HG02884 (cell line): ENCODE data around the gene SERPINA9.
"Not testable (repeated sequence)": the region's sequence is repeated elsewhere in the genome, so short reads cannot be mapped to it uniquely, and the experiment has no call there.

Experiments
- ATAC-seq: cut with Tn5 transposase; IDR thresholded peaks from one replicate; pipeline ENCODE4 v1.9.1; 2021; ENCODE audit warnings: mild to moderate bottlenecking, moderate library complexity; ENCODE audit not compliant: unreplicated experiment

Gene SERPINA9

DNA sequence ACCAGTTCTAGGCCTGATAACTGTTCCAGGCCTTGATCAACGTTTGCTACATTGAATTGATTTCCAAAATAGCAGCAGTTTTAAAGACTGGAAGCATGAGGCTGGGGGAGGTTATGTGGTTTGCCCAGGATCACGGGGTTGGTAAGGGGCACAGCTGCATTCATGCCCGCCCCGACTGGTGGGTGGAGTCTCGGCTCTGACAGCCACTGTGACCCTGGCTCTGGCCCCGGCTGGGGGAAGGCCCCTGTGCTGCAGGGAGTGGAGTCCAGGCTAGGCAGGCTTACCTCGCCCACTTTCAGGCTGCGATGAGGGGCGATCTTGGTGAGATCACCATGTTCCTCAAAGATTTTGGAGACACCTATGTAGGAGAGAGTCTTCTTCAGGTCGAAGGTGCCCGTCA is 13.3 kb upstream of the SERPINA9 start:
- no peak for ATAC-seq

DNA sequence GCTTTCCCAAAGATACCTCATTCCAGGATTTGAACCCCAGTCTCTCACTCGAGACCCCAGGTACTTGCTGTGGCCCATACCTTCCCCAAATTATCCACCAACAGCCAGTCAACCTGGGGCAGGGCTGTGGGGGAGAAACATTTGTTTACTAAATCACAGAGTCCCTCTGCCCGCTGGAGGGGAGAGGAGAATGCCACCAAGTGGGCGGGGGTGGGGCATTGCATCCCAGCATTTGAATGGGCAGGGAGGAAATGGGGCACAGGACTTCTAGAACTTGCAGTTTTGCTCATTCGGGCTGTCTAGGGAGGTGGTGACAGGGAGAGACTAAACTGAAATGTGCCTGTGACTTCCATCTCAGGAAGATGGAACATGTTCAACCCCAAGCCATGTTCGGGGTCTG is 10.9 kb upstream of the SERPINA9 start:
- no peak for ATAC-seq

DNA sequence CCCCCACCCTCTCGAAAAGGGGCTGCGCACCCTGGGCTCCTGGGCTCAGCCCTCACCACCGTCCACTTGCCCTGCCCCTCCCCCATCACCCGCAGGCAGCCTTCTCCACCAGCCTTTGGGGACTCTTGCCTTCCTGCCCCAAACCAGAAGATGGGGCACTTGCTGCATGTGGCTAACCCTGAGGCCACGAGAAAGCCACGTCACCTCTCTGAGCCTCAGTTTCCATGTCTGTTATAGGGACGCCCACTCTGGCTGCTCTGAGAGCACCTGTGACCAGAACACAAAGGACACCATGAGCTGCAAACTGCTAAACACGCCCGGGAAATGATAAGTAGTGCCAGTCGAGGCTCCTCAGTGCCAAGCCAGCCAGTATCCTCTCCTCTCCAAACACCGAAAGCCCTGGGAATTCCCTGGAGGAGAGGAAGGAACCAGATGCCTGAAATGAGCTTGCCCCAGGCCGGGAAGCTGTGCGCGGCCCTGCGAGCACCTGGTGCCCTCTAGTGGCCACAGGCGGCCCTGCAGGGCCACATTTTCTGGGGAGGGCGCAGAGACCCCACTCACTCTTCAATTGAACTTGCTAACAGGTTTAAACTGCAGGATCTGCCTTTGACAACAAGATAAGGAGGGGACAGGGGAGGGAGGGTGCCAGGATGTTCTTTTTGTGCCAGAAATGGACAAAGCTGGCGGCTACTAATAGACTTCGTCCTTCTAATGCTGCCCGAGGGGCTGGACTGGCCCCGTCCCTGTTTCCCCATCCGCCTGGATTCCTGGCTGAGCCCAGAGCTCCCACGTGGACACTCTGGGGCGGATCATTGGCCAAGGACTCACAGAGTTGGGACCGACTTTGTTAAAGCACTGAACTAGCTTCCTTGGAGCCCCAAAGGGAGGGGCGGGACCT is 10.2 kb upstream of the SERPINA9 start:
- ATAC-seq: no peak

DNA sequence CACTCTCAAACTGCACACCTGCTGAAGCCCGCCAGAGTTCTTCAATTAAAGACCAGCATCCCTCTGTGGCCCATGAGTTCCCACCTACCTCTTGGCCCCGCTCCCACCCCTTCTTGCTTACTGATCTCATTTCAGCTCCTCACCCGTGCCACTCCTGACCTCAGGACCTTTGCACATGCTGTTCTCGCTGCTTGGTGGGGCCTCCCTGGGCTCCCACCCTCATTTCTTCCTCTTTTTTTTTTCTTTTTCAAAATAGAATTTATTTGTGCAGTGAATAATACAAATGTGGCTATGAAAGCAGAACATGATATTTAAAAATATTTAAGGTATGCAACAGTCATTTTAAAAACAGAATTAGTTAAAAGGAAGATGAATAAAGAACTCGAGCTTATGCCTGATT is 8.5 kb upstream of the SERPINA9 start:
- no peak for ATAC-seq

DNA sequence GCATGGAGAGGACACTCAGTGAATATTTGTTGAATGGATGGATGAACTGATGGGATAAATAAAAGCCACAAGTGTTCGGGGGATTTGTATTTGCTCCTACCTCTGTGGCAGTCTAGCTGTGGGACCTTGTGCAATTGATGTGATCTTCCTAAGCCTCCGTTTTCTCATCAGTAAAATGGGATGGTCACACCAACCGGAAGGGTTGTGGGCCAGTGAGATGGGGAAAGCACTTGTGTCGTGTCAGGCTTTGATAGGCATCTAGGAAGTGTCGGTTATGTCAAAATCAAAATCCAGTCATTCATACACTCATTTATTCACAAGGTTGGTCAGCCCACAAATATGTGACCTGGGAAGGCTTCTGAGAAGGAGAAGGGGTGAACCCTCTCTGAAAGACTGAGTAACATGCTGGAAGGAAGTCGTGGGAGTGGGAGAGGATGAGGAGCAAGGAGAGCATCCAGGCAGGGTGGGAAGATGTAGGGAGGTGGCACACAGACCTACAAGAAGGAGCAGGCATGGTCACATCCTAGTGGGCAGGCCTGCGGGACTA is 7.8 kb upstream of the SERPINA9 start:
- no peak for ATAC-seq

DNA sequence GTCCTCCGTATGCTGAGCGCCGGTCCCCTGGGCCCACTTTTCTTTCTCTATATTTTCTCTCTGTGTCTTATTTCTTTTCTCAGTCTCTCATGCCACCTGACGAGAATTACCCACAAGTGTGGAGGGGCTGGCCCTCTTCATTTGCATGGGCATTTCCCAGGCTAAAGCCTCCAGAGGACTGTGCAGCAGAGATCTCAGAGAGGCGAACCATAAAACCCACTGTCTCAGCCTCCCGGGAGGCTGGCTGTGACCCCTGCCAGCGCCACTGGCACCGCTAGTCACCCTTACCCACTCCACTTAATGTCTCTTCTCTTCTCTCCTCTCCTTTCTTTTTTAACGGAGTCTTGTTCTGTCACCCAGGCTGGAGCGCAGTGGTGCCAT is 7.1 kb upstream of the SERPINA9 start:
- no peak for ATAC-seq

DNA sequence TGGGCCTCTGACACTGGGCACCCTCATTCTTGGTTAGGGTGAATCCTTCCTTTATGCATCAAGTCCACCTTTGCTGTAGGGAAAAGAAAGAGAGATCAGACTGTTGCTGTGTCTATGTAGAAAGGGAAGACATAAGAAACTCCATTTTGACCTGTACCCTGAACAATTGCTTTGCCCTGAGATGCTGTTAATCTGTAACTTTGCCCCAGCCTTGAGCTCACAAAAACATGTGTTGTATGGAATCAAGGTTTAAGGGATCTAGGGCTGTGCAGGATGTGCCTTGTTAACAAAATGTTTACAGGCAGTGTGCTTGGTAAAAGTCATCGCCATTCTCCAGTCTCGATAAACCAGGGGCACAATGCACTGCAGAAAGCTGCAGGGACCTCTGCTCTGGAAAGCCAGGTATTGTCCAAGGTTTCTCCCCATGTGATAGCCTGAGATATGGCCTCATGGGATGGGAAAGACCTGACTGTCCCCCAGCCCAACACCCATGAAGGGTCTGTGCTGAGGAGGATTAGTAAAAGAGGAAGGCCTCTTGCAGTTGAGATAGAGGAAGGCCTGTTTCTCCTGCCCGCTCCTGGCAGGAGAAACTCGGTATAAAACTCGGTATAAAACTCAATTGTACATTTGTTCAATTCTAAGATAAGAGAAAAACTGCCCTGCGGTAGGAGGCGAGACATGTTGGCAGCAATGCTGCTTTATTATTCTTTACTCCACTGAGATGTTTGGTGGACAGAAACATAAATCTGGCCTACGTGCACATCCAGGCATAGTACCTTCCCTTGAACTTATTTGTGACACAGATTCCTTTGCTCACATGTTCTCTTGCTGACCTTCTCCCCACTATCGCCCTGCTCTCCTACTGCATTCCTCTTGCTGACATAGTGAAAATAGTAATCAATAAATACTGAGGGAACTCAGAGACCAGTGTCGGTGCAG is 6.4 kb upstream of the SERPINA9 start:
- ATAC-seq: not testable (repeated sequence)

DNA sequence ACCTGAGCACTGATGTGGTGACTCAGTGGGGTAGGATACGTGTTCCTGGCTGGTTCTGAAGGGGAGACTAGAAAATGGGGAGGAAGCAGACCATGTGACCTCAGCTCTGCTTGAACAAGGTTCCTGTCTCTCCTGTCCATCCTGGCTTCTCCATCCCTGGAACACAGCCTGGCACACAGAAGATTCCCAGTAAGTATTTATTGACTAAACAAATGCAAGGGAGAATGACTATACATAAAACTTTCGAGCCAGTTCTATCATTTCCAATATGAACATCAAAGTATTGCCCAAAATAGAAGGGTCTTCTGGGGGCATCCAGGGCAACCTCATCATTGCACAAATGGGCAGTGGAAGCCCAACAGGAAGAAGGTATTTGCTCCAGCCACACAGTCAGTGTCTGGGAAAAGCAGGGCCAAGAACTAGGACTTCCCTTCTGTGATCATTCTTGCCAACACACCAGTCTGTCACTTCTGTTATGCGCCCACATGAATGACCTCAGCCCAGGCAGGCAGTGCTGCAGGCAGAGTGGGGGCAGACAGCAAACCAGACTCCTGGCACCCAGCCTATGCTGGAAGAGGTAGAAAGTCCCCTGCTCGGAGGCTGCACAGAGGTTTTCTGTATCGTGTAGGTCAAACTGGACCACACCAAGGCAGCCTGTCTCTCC is 5.6 kb upstream of the SERPINA9 start:
- no peak for ATAC-seq

DNA sequence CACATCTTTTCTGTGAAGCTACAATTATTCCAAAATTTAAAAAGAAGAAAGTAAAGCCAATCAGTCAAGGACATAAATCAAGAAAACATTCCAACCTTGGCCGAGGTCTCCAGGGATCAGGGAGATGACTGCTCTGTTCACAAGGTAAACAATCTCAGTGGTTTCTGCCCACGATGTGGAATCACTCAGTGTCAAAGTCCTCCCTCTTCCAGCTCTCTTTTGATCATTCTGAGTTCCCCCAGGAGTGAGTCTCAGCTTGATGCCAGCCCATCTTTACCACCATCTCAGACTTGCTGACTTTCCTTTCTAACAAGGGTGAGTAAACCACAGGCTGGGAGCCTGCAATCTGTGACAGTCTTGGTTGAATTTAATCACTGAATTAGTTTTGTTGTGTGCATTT is 4.8 kb upstream of the SERPINA9 start:
- no peak for ATAC-seq

DNA sequence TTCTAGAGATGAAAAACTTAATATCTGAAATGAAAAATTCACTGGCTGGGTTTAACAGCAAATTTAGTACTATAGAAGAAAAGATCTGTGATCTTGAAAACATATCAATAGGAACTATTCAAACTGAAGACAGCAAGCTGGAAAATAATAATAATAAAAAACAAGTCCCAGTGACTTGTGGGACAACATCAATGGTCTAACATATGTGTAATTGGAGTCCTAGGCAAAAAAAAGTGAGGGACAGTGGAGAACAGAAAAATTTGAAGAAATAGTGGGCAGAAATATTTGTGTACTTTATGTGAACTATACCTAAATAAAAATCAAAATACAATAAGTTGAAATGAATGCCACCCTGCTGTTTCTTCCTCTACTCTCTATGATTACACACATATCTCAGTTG is 2.4 kb upstream of the SERPINA9 start:
- ATAC-seq: no peak

DNA sequence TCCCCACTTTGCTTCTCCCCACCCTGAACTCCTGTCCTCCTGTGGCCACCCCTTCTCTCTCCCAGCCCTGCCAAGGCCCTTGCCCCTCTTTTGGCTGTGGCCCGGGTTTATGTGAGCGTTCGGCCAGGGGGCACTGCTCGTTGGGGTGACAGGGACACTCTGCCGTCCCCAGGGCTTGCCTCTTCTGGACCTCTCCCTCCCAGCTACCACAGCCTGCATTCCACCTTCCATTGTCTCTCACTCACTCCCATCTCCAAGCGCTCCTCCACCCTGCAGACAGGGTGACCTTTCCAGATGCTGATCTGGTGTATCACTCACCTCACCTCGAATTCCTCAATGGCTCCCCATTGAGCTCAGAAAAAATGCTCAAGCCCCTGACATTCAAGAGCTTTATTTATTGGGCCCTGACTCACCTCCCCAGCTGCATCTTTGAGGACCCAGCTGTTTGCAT is 1.4 kb downstream of the SERPINA9 start:
- no peak for ATAC-seq

DNA sequence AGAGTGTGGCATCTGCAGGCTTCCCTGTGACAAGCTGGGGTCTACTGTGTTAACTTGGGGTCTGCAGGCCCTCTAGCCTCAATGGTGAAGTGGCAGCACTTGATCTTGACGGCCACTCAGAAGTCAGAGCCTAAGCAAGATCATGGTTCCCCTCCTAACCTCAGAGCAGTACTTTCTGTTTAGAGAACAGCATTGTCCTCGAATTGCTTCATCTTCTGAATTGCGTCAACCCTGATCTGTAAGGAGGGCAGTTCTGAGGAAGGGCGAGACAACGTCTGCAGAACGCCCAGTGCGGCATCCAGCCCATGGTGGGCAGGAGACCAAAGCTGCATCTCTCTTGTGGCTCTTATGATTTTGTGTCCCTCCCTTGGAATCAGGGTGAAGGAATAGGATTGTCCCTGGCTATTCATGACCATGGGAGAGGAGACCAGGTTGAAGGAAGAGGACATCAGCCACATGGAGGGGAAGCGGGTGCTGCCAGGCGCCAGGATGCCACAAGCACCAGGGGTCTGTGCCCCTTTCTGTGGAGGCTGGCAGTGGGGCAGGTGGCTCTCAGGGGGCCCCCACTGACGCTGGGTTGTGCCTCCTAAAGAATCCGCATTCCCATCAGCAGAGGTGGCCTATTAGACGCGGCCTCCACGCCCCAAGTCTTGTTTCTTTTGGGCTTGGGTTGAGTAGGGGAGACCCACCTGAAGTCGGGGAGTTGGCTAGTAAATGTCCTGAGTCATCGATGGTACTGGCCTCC is 2.2 kb downstream of the SERPINA9 start:
- no peak for ATAC-seq

DNA sequence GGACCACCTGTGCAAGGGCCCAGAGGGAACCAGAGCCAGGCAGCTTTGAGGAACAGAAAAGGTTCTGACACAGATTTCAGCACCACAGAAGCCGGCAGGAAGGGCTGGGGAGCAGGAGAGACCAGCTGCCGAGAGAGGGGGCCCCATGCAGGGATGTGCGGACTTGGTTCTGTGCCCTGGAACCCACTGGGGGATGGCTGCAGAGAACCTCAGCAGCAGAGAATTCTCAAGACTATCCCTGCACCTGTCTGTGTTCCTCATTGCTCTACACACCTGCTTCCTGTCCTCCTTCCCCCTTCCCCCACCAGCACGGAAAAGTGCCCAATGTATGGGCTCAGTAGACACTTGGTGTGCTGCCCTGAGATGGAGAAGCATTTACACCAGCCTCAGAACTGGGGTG is 3.2 kb downstream of the SERPINA9 start:
- ATAC-seq: no peak

DNA sequence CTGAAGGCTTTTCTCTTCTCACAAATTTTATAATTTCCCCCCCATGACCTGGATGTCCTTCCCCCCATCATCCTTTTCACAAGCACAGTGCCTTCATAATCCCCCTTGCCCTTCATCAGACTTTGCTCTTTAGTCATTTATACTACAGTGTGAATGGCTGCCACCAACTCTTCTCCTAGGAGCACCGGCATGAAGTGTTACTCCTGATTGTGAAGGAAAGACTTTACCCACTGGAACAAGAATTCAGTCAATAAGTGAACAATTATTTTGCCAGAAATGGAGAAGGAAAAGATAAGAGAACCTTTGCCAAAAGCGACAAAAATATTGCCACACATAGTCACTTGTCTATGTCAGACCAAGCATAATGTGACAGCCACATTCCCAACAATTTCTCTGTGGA is 5.0 kb downstream of the SERPINA9 start:
- no peak for ATAC-seq

DNA sequence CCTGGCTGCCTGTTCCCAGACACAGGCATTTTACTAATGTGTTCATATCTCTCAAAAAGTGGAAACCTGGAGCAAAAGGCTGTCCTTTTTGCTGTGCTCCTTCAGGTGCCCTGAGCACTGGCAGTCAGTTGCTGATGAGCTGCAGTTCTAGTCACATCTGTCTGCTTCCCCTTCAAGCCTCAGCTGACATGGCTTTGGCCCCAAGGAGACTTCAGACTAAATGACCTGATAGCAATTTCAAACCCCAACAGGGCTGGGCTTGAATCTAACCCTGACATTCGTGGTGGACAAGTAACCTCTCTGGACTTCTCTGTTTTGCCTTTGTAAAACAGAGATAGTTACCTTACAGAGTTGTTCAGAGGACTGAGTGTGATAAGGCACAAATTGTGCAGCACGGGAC is 5.7 kb downstream of the SERPINA9 start:
- ATAC-seq: no peak

DNA sequence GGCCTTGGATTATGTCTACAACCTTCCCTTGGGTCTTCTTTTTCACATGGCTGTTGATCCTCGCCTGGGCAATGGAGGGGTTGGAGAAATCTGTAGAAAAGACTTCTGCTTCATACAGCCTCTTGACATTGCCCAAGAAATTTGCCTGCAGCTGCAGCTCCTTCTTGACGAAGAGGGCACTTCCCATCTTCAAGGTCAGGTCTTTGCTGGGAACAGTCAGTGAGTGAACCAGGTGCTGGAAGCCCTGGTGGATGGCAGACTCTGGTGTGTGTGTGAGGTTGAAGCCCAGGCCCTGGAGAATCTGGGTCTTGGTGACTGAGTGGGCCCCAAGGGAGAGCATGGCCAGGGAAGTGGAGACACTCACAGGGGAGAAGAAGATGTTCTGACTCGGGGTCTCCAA is 6.7 kb downstream of the SERPINA9 start:
- no peak for ATAC-seq

DNA sequence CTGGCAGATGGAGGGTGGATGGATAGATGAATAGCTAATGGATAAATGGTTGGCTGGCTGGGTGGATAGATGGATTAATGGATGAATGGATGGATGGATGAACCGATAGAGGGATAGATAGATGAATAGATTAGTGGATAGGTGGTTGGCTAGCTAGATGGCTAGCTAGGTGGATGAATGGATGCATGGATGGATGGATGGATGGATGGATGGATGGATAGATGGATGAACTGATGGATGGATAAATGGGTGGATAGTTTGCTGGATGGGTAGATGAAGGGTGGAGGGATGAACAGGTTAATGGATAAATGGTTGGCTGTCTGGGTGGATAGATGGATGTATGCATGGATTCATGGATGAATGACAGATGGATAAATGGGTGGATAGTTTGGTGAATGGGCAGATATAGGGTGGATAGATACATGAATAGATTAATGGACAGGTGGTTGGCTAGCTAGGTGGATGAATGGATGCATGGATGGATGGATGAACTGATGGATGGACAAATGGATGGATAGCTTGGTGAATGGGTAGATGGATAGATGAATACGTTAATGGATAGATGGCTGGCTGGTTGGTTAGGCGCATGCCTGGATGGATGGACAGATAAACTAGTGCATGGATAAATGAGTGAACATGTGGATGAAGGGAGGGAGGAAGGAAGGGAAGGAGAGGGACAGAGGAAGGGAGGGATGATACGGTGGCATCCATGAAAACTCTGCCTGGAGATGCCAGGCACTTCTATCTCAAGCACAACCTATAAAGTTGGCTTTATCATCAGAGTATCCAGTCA is 8.1 kb downstream of the SERPINA9 start:
- no peak for ATAC-seq

DNA sequence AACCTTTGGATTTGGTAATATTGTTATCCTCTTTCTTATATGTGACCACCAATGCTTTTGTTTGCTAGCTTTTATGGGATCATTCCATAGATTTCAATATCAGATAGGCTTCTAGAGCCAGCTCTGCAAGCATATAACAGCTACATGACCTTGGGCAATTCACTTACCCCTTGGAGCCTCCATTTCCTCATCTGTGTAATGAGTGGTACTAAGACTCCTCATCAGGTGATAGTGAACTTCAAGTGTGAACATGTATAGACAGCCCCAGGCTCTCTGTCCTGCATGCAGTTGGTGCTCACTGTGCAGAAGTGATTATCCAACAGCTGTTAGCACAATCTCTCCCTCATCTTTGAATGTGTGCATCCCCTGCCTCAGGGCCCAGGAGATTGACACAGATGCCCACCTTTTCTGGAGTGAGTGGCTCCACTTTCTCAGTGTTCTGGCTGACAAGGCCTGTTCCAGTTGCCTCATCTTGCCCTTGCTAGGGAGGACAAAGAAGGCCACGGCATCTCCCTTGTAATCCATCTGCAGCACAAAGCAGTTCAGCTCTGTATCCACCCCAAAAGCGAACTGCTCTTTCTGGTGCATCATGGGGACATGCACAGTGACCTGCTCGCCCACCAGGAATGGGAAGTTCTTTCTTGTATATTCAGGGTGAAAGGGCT is 9.2 kb downstream of the SERPINA9 start:
- ATAC-seq: no peak

DNA sequence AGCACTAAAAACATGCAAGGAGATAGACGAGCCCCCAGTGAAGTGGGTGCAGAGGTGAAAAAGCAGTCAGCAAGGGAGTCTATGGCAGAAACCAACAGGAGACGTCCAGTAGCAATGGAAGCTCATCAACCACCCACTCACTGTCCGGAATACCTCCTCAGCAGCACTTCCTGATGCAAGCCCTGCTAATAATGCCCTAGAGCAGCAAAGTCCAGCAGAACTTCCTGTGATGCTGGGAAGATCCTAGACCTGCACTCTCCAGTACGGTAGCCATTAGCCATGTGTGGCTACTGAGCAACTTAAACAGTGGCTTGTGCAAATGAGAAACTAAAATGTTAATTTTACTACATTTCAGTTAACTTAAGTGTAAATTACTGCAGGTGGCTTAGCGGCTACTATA is 11.0 kb downstream of the SERPINA9 start:
- ATAC-seq: no peak
